Tibial nerve (tissue), 4 donors: Measurements from ENCODE around the gene SEMA5A. TPM values are rescaled to one million over a fixed set of nuclear protein-coding genes. Genes with fewer than 3 reads are reported as not detected.

Source experiments
- DNase-seq, 2 donors: peaks; one replicate each; pipeline ENCODE4 v3.0.0-alpha.2; 2019; ENCODE audit warnings: low spot score in 2 of 2
- H3K27ac ChIP-seq, 4 donors: fragments of 200-600 bp; sonication (generic) in 3 of 4; one replicate each; pipeline ENCODE4 v1.5.1; 2017 to 2019; ENCODE audit warnings: mild to moderate bottlenecking in 1 of 4
- H3K27me3 ChIP-seq, 2 donors: fragments of 200-600 bp; sonication (generic) in 1 of 2; one replicate each; pipeline versions ENCODE4 v1.5.1 to v1.6.0; 2017 to 2019
- H3K36me3 ChIP-seq, 3 donors: fragments of 200-600 bp; sonication (generic); one replicate each; pipeline ENCODE4 v1.5.1; 2018 to 2019
- H3K4me1 ChIP-seq, 4 donors: fragments of 200-600 bp; sonication (generic) in 3 of 4; one replicate each; pipeline ENCODE4 v1.5.1; 2017 to 2019
- H3K4me3 ChIP-seq, 4 donors: fragments of 200-600 bp; sonication (generic) in 3 of 4; one replicate each; pipeline ENCODE4 v1.5.1; 2017 to 2019; ENCODE audit warnings: mild to moderate bottlenecking in 1 of 4, moderate library complexity in 1 of 4
- H3K9me3 ChIP-seq, 4 donors: fragments of 200-600 bp; sonication (generic) in 3 of 4; one replicate each; pipeline ENCODE4 v1.5.1; 2017 to 2019
- CTCF ChIP-seq, 5 experiments: fragments of 200-600 bp in 3 of 5; fragments of 450-650 bp in 2 of 5; sonication (generic) in 3 of 5; IDR thresholded peaks; one replicate each; pipeline ENCODE4 v1.5.1; 2016 to 2019; ENCODE audit warnings: antibody characterized with exemption in 5 of 5, mild to moderate bottlenecking in 3 of 5, moderate library complexity in 2 of 5
- EP300 ChIP-seq, 2 donors: sonication (generic); formaldehyde crosslinking; IDR thresholded peaks; one replicate each; pipeline ENCODE4 v1.6.1; 2017; ENCODE audit warnings: antibody characterized with exemption in 2 of 2, mild to moderate bottlenecking in 1 of 2
- POLR2A ChIP-seq, 2 donors: fragments of 450-650 bp; IDR thresholded peaks; one replicate each; pipeline ENCODE4 v1.6.1; 2017; ENCODE audit warnings: antibody characterized with exemption in 2 of 2, mild to moderate bottlenecking in 2 of 2, moderate library complexity in 2 of 2
- WGBS, 2 donors: methylation state at CpG; one replicate each; pipeline ENCODE4 v1.1.5; 2018; 5-methylcytosine and 5-hydroxymethylcytosine counted together
- total RNA-seq, 4 donors: library from RNA; depleted of rRNA; stranded (reverse); fragments of >200 nt; gene quantifications; one replicate each; pipeline ENCODE4 v1.1.0, GENCODE V29; 2016

The SEMA5A gene
- total RNA-seq, 4 donors from 2014 or later: 36.3 to 58.4 (median 52.6) TPM

- Histone ChIP-seq H3K4me3 (no peak overlapping the region), H3K36me3 (no peaks in the 10 kb centered on the region), H3K27ac (peak overlapping the region in 2 of 4 donors; percentile 54 to 72), H3K27me3 (no peaks in the 10 kb centered on the region), H3K9me3 (no peaks in the 10 kb centered on the region), H3K4me1 (peaks cover 0 to 60% (median 6%) of the 10 kb centered on the region in 4 donors)
- TF ChIP-seq POLR2A (IDR thresholded peaks at IDR 0.05): no peak
- no peak for TF ChIP-seq EP300 (IDR thresholded peaks at IDR 0.05)
- no peak for TF ChIP-seq CTCF (IDR thresholded peaks at IDR 0.05)
- no peak for DNase-seq
- WGBS, 2 donors: 54 to 63% methylated on average over 2 of the region's 2 CpGs
Measured at GRCh38 chr5:9239626-9240025, 306.2 kb downstream of the SEMA5A start.

- peak overlapping the region in 2 of 4 donors; percentile 54 to 72 for H3K27ac ChIP-seq
- H3K36me3 ChIP-seq: no peaks in the 10 kb centered on the region
- H3K4me1 ChIP-seq: peaks cover 0 to 57% (median 6%) of the 10 kb centered on the region in 4 donors
- H3K4me3 ChIP-seq: no peak overlapping the region
- H3K27me3 ChIP-seq: no peaks in the 10 kb centered on the region
- no peak for DNase-seq
- TF ChIP-seq EP300 (IDR thresholded peaks at IDR 0.05): no peak
- TF ChIP-seq POLR2A (IDR thresholded peaks at IDR 0.05): no peak
- no peak for TF ChIP-seq CTCF (IDR thresholded peaks at IDR 0.05)
- H3K9me3 ChIP-seq: no peaks in the 10 kb centered on the region
Measured at GRCh38 chr5:9239071-9239470, 306.8 kb downstream of the SEMA5A start.

- H3K27me3 ChIP-seq: no peaks in the 10 kb centered on the region
- peaks cover 0 to 39% (median 8%) of the 10 kb centered on the region in 4 donors for H3K4me1 ChIP-seq
- TF ChIP-seq CTCF (IDR thresholded peaks at IDR 0.05): no peak
- TF ChIP-seq POLR2A (IDR thresholded peaks at IDR 0.05): no peak
- no peak for TF ChIP-seq EP300 (IDR thresholded peaks at IDR 0.05)
Measured at GRCh38 chr5:9233712-9234111, 312.2 kb downstream of the SEMA5A start.

GRCh38 chr5:9233035-9233434 lies 312.8 kb downstream of the SEMA5A start:
- 15 to 19% methylated on average over 2 of the region's 2 CpGs for WGBS, 2 donors
- no peaks in the 10 kb centered on the region for H3K9me3 ChIP-seq
- DNase-seq: no peak
- no peaks in the 10 kb centered on the region for H3K27me3 ChIP-seq
- no peaks in the 10 kb centered on the region for H3K36me3 ChIP-seq
- TF ChIP-seq POLR2A (IDR thresholded peaks at IDR 0.05) (no peak), CTCF (IDR thresholded peaks at IDR 0.05) (no peak), EP300 (IDR thresholded peaks at IDR 0.05) (peak in 1 of 2 donors; percentile 68)
- H3K4me3 ChIP-seq: no peak overlapping the region
- peaks cover 0 to 33% (median 8%) of the 10 kb centered on the region in 4 donors for H3K4me1 ChIP-seq
- H3K27ac ChIP-seq: peak overlapping the region in 2 of 4 donors; percentile 63 to 75

More at GRCh38 chr5:9233712-9234111, 312.2 kb downstream of the SEMA5A start:
- no peak for DNase-seq
- Histone ChIP-seq H3K4me3 (no peak overlapping the region), H3K9me3 (no peaks in the 10 kb centered on the region), H3K36me3 (no peaks in the 10 kb centered on the region), H3K27ac (peak overlapping the region in 3 of 4 donors; percentile 19 to 75 (median 63))

- Histone ChIP-seq H3K4me3 (no peak overlapping the region), H3K4me1 (peaks cover 0 to 30% (median 8%) of the 10 kb centered on the region in 4 donors), H3K27me3 (no peaks in the 10 kb centered on the region), H3K27ac (peak overlapping the region in 2 of 4 donors; percentile 63 to 75), H3K9me3 (no peaks in the 10 kb centered on the region), H3K36me3 (no peaks in the 10 kb centered on the region)
- DNase-seq: no peak
- whole genome bisulfite sequencing, 2 donors: 88 to 89% methylated on average over 2 of the region's 2 CpGs
- TF ChIP-seq CTCF (IDR thresholded peaks at IDR 0.05): no peak
- no peak for TF ChIP-seq POLR2A (IDR thresholded peaks at IDR 0.05)
- no peak for TF ChIP-seq EP300 (IDR thresholded peaks at IDR 0.05)
Measured at GRCh38 chr5:9231842-9232241, 314.0 kb downstream of the SEMA5A start.
